Transverse colon (tissue), 4 donors: ENCODE measurements around the gene PPP3CA. TPM values are rescaled to one million over a fixed set of nuclear protein-coding genes. Genes with fewer than 3 reads are reported as not detected.
"Not testable (repeated sequence)": the region's sequence is repeated elsewhere in the genome, so short reads cannot be mapped to it uniquely, and the experiment has no call there.

Experiments
- DNase-seq: peaks from one replicate; pipeline ENCODE4 v3.0.0-alpha.2; 2019
- H3K27ac ChIP-seq, 4 donors: fragments of 200-600 bp; sonication (generic); 2 replicates each; pipeline ENCODE4 v1.5.1; 2016 to 2018; ENCODE audit warnings: inconsistent platforms in 4 of 4
- H3K27me3 ChIP-seq: fragments of 200-600 bp; sonication (generic); 2 replicates; pipeline ENCODE4 v1.5.1; 2017; ENCODE audit warnings: inconsistent platforms
- H3K36me3 ChIP-seq, 4 donors: fragments of 200-600 bp; sonication (generic); 2 replicates each; pipeline ENCODE4 v1.5.1; 2017 to 2019; ENCODE audit warnings: inconsistent platforms in 4 of 4
- H3K4me1 ChIP-seq, 4 donors: fragments of 200-600 bp; sonication (generic); 2 replicates each; pipeline ENCODE4 v1.5.1; 2017 to 2020; ENCODE audit warnings: inconsistent platforms in 4 of 4
- H3K4me3 ChIP-seq, 4 donors: fragments of 200-600 bp; sonication (generic); 1 replicate in 1 of 4; 2 replicates in 3 of 4; pipeline versions ENCODE4 v1.5.1 to v1.6.1; 2017 to 2019; ENCODE audit warnings: inconsistent platforms in 4 of 4
- H3K9me3 ChIP-seq, 2 donors: fragments of 200-600 bp; sonication (generic); 2 replicates each; pipeline ENCODE4 v1.5.1; 2017 to 2019; ENCODE audit warnings: inconsistent platforms in 2 of 2
- CTCF ChIP-seq, 5 experiments: fragments of 200-600 bp in 3 of 5; fragments of 450-650 bp in 2 of 5; sonication (generic) in 3 of 5; IDR thresholded peaks; 1 replicate in 2 of 5; 2 replicates in 3 of 5; pipeline ENCODE4 v1.5.1; 2016 to 2017; ENCODE audit warnings: antibody characterized with exemption in 5 of 5, inconsistent platforms in 3 of 5, mild to moderate bottlenecking in 2 of 5, moderate library complexity in 1 of 5
- EP300 ChIP-seq: sonication (generic); formaldehyde crosslinking; IDR thresholded peaks from one replicate; pipeline ENCODE4 v1.6.1; 2017; ENCODE audit warnings: antibody characterized with exemption, low read depth
- POLR2A ChIP-seq: fragments of 450-650 bp; IDR thresholded peaks from one replicate; pipeline ENCODE4 v1.6.1; 2016; ENCODE audit warnings: antibody characterized with exemption, mild to moderate bottlenecking, moderate library complexity
- POLR2AphosphoS5 ChIP-seq, 3 donors: sonication (generic); formaldehyde crosslinking; IDR thresholded peaks; one replicate each; pipeline ENCODE4 v1.6.1; 2016; ENCODE audit warnings: antibody characterized with exemption in 3 of 3
- WGBS, 2 donors: methylation state at CpG; one replicate each; pipeline ENCODE4 v1.1.5; 2018; ENCODE audit warnings: low coverage in 1 of 2; 5-methylcytosine and 5-hydroxymethylcytosine counted together
- in situ Hi-C, 4 donors: fragments of 200-750 bp; cut with MboI; loops; one replicate each; pipeline versions ENCODE4 v1.15.0 to v1.15.1; 2017; ENCODE audit warnings: low sequenced_read_pairs in 3 of 4, low pct_ligation_motif_present in 1 of 4, low pct_unique_long_range_greater_than_20kb in 1 of 4
- intact Hi-C: fragments of 100-400 bp; cut with DNase I; formaldehyde crosslinking; loops from one replicate; pipeline ENCODE4 v1.15.1; 2023; ENCODE audit warnings: low total_unique reads
- total RNA-seq, 4 donors: library from RNA; depleted of rRNA; stranded (reverse); fragments of >200 nt; gene quantifications; one replicate each; pipeline ENCODE4 v1.1.0, GENCODE V29; 2016

Gene PPP3CA
- total RNA-seq, 4 donors from 2014 or later = 29.2 to 50.7 (median 37.7) TPM

GRCh38 chr4:101098666-101099400, 248.5 kb downstream of the PPP3CA start:
- WGBS, 2 donors = 82 to 84% methylated on average over 4 of the region's 4 CpGs
- TF ChIP-seq POLR2A (no peak), EP300 (no peak), CTCF (IDR thresholded peaks at IDR 0.05) (no peak), POLR2AphosphoS5 (IDR thresholded peaks at IDR 0.05) (no peak)
- DNase-seq = no peak
- no peaks in the 10 kb centered on the region for H3K9me3 ChIP-seq
- H3K4me3 ChIP-seq = no peak overlapping the region
- no peak overlapping the region for H3K27ac ChIP-seq
- in situ Hi-C loops = no loop called here
- peaks cover 0 to 12% (median 0%) of the 10 kb centered on the region in 4 donors for H3K36me3 ChIP-seq
- intact Hi-C loops = no loop called here
- no peaks in the 10 kb centered on the region for H3K27me3 ChIP-seq
- H3K4me1 ChIP-seq = peaks cover 7 to 20% (median 13%) of the 10 kb centered on the region in 4 donors

- H3K27me3 ChIP-seq, H3K4me3 ChIP-seq, intact Hi-C loops, H3K27ac ChIP-seq, DNase-seq, H3K36me3 ChIP-seq, H3K4me1 ChIP-seq, in situ Hi-C loops, H3K9me3 ChIP-seq: not testable (repeated sequence)
Measured at GRCh38 chr4:101092609-101093008, 254.7 kb downstream of the PPP3CA start.

GRCh38 chr4:101089168-101089567, 258.2 kb downstream of the PPP3CA start:
- peaks cover 0 to 4% (median 0%) of the 10 kb centered on the region in 4 donors for H3K36me3 ChIP-seq
- 92 to 100% methylated on average over 2 of the region's 2 CpGs for WGBS, 2 donors
- no peaks in the 10 kb centered on the region for H3K9me3 ChIP-seq
- no peaks in the 10 kb centered on the region for H3K4me1 ChIP-seq
- no peak overlapping the region for H3K4me3 ChIP-seq
- intact Hi-C loops = no loop called here
- DNase-seq = no peak
- no peak overlapping the region for H3K27ac ChIP-seq
- TF ChIP-seq EP300 (no peak), POLR2AphosphoS5 (IDR thresholded peaks at IDR 0.05) (no peak), POLR2A (no peak), CTCF (IDR thresholded peaks at IDR 0.05) (no peak)
- in situ Hi-C loops = no loop called here
- no peaks in the 10 kb centered on the region for H3K27me3 ChIP-seq

- H3K4me3 ChIP-seq = no peak overlapping the region
- TF ChIP-seq CTCF (IDR thresholded peaks at IDR 0.05) (no peak), POLR2AphosphoS5 (IDR thresholded peaks at IDR 0.05) (no peak), EP300 (no peak), POLR2A (no peak)
- H3K27me3 ChIP-seq = no peaks in the 10 kb centered on the region
- whole genome bisulfite sequencing, 2 donors = 93% methylated on average over 1 of the region's 1 CpG; no CpG with 5 or more reads in 1 of the 2 donors
- in situ Hi-C loops = no loop called here
- no peak for DNase-seq
- no peak overlapping the region for H3K27ac ChIP-seq
- no peaks in the 10 kb centered on the region for H3K9me3 ChIP-seq
- H3K36me3 ChIP-seq = peaks cover 0 to 5% (median 0%) of the 10 kb centered on the region in 4 donors
- intact Hi-C loops = no loop called here
- no peaks in the 10 kb centered on the region for H3K4me1 ChIP-seq
Measured at GRCh38 chr4:101086801-101087586, 260.3 kb downstream of the PPP3CA start.
